Raji (cell line): ENCODE data around the gene AAGAB.

Experiments used
- POLR2A ChIP-seq: IDR thresholded peaks from 2 replicates; pipeline ENCODE4 v1.6.1; 2011; ENCODE audit warnings: low read depth, low read length, control low read depth; ENCODE audit not compliant: insufficient read depth

AAGAB gene

DNA sequence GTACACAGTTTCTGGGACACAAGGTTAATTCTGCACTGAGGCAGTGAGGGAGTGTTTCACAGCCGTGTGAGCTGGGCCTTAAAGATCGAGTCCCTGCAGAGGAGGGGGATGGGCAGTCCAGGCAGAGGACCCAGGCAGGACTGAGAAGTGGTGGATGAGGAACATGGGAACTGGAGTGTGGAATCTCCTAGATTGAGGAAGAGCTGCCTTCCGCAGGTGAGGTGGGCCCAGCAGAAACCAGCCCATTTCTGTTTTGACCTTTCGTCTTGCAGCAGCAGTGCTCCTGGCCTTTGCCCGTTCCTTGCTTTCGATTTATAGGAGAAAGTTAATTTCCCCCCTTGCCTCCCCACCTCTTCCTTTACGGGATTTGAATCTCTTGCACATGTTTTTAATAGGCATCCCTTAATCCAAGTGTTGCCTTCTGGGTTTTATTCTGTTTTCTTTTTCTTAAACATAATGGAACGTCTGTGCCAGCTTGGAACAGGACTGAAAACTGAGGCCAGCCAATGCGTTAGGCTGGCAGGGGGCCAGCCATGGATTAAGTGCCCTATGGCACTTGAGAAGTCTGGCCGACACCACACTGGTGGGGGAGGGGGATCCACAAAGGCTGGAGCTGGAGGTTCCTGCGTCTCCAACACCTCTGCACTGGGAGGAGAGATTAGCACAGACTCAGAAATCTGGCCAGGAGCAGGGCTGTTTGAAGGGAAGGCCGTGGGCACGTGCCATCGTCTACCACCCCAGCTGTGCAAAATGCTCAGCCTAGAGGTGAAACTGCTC is 78.1 kb downstream of the AAGAB start:
- TF ChIP-seq POLR2A: no peak

- TF ChIP-seq POLR2A: no peak
Observed at GRCh38 chr15:67175643-67176071, 78.8 kb downstream of the AAGAB start.

- no peak for TF ChIP-seq POLR2A
Observed at GRCh38 chr15:67174864-67175573, 79.4 kb downstream of the AAGAB start.

DNA sequence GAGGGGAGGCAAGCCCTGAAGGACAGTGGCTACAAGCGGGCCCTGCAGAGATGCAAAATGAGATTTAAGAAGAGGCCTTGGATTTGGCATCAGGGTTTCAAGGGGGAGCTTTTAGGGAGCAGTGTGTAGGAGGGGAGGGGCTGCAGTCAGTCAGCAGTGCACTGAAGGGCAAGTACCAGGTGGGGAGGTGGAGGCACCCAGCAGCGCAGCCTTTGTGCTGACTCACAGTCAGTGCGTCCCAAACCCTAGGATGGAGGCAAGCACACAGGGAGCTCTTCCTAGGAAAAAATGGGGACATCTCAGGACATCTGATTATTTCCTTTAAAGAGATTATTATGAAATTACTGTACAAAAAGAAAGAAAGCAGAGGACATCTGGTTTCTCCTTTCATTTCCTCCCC is 80.0 kb downstream of the AAGAB start:
- no peak for TF ChIP-seq POLR2A

GRCh38 chr15:67173786-67174185 is 80.7 kb downstream of the AAGAB start:
- no peak for TF ChIP-seq POLR2A

GRCh38 chr15:67173005-67173404 is 81.5 kb downstream of the AAGAB start:
- no peak for TF ChIP-seq POLR2A

GRCh38 chr15:67172172-67172571 is 82.3 kb downstream of the AAGAB start:
- TF ChIP-seq POLR2A: no peak

DNA sequence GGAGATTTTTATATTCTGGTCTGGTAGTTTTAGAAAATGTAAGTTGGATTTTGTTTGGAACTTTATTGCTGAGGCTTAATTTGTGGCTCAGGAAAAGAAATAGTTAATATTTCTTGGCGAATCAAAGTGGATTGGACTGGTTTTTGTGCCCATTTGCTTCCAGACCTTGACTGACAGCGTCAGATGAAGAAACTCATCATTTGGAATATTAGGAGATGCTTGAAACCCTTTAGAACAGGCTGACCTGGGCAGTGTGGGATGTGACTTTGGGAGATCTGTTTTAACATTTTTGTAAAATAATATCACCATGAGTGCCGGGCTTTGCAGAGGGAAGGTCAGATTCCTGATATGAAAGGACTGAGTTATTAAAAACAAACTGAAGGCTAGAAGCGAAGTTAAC is 83.0 kb downstream of the AAGAB start:
- TF ChIP-seq POLR2A: no peak

- no peak for TF ChIP-seq POLR2A
Observed at GRCh38 chr15:67170143-67170925, 84.1 kb downstream of the AAGAB start.

- TF ChIP-seq POLR2A: no peak
Observed at GRCh38 chr15:67168694-67169093, 85.8 kb downstream of the AAGAB start.

DNA sequence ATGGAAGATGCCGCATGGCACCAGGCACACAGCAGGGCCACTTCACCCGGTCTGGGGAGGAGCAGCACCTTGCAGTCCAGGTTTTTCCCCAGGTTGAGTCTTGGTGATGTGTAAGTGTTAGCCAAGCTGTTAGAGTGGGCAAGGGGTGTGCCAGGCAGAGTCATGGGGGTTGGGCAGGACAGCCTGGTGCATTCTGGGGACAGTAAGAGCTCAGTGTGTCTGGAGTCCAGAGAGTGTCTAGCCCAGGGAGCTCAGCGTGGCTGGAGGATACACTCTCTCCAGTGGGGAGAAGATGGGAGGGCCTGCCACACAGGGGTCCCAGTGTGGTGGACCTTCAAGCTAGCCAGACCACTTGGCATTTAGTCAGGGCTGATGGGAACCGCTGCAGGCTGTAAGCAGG is 87.4 kb downstream of the AAGAB start:
- TF ChIP-seq POLR2A: no peak

DNA sequence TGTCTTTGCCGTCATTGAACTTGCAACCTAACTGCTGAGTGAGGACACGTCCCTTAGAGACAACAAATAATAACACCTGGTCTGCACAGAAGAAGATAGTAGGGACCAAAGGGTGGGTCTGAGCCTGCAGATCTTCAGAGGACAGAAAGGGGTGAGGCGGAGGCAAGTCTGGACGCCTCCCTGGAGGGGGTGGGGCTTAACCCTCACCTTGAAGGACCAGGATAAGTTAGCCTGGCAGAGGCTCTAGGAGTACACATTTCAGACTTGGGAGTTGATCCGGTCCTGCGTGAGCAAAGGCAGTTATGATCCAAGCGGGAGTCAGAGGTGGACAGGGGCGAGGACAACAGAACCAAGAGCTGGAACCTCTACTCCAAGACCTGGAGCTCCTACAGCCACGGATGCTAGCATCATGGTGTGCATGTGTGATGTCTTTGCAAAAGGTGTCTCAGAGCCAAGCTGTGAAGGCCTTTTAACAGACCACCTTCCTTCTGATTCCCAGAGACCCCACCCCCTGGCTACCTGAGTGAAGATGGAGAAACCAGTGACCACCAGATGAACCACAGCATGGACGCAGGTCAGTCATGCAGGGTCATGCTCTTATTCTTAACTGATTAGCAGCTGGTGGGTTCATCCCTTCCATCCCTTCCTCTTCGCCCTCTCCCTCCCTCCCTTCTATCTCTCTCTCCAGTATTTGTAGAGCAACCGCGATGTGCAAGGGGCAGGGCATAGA is 88.0 kb downstream of the AAGAB start:
- TF ChIP-seq POLR2A: no peak

DNA sequence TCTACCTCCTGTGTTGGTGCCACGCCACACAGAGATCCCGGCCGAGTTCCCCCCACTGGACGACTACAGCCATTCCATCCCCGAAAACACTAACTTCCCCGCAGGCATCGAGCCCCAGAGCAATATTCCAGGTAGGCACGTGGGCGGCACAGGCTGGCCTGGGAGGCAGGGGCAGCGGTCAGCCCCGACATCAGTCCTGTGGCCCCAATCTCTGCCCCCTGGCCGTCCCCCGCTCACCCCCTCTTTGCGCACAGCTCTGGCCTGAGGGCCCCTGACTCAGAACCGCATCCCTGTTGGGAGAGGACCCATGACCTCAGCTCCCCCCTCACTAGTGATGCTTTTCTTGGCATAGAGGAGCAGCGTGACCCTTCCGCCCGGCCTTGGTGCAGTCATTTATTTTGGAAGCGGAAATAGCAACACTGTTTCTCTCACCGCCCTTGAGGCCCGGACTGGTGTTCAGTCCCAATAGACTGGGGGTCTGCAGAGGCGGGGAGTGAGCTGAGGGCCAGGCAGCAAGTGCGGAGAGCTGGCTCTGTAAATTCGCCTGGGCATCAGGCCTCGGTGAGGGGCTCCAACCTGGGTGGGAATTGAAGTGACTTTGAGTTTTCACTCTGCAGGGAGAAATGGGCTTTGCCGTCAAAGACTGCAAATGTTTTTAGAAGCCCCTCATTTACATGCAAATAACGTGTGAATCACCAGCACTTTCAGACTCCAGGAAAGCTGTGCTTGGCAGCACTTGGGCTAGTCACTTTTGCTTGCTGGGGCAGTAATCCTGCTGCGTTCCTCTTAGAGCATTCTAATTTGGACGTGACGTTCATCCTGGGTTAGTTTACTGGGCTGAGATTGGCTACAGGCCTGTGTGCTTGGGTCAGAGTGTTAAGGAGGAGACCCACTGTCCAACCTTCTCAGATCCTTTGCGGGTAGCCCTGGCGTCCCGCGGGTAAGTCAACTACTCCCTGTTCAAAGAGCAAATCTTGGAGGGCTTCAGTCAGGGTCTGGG is 88.9 kb downstream of the AAGAB start:
- TF ChIP-seq POLR2A: no peak

- TF ChIP-seq POLR2A: no peak
Observed at GRCh38 chr15:67164811-67165253, 89.6 kb downstream of the AAGAB start.
